ENCODE measurements around the gene TUBB. TPM values are rescaled to one million over a fixed set of nuclear protein-coding genes. Genes with fewer than 3 reads are reported as not detected.

Gene TUBB
- total and polyA plus RNA-seq, 9 of the 15 experiments (the other 6 are each of a cell fraction or from before 2014, with no cell fraction given), result 971 to 2,870 (median 1,478) TPM

GRCh38 chr6:30767158-30767943, 47.2 kb downstream of the TUBB start (continued):
- TF ChIP-seq ZNF609 (CRISPR knock-in tag; IDR thresholded peaks at IDR 0.05; ENCODE audit: borderline replicate concordance) (peak; percentile 68; the same call in 1 of the 2 replicates), ARNT (IDR thresholded peaks at IDR 0.05) (0 out of 4 replicates have a peak, but pooled peaks of 1 of the 2 experiments have one; percentile 49), DPF2 (IDR thresholded peaks at IDR 0.05) (peak; percentile 81), SRSF7 (optimal IDR thresholded peaks at IDR 0.05; ENCODE audit: low read depth, low read length) (no peak), MTA2 (IDR thresholded peaks at IDR 0.05; ENCODE audit: low read depth) (peak; percentile 65; the same call in 1 of the 2 replicates), MYC (IDR thresholded peaks at IDR 0.05; ENCODE audit: low read depth, low read length) (no peak), MYC (CRISPR knock-in tag; IDR thresholded peaks at IDR 0.05; ENCODE audit: borderline replicate concordance, low read depth) (0 out of 2 replicates have a peak, but pooled peaks have one; percentile 15), FOSL1 (tag; conservative IDR thresholded peaks at IDR 0.05) (0 out of 2 replicates have a peak, but pooled peaks have one; percentile 26), ZNF232 (CRISPR knock-in tag; IDR thresholded peaks at IDR 0.05) (no peak), ESRRA (IDR thresholded peaks at IDR 0.05; ENCODE audit: borderline replicate concordance, low read depth) (0 out of 2 replicates have a peak, but pooled peaks have one; percentile 11), NR2C1 (IDR thresholded peaks at IDR 0.05) (no peak), NR2C1 (tag; IDR thresholded peaks at IDR 0.05) (peak; percentile 29; the same call in 1 of the 2 replicates), BACH1 (tag; IDR thresholded peaks at IDR 0.05) (peak; percentile 11; the same call in 1 of the 2 replicates), TFE3 (CRISPR knock-in tag; IDR thresholded peaks at IDR 0.05) (no peak), CUX1 (CRISPR knock-in tag; IDR thresholded peaks at IDR 0.05) (no peak), GATAD2B (IDR thresholded peaks at IDR 0.05; ENCODE audit: borderline replicate concordance) (no peak)

Measured in K562 (cell line).